HG03520 (cell line): ENCODE data around the gene DOC2B.
"Not testable (repeated sequence)": the region's sequence is repeated elsewhere in the genome, so short reads cannot be mapped to it uniquely, and the experiment has no call there.

Experiments used
- ATAC-seq: cut with Tn5 transposase; IDR thresholded peaks from one replicate; pipeline ENCODE4 v1.9.1; 2021; ENCODE audit warnings: mild to moderate bottlenecking, moderate library complexity; ENCODE audit not compliant: unreplicated experiment

The DOC2B gene

DNA sequence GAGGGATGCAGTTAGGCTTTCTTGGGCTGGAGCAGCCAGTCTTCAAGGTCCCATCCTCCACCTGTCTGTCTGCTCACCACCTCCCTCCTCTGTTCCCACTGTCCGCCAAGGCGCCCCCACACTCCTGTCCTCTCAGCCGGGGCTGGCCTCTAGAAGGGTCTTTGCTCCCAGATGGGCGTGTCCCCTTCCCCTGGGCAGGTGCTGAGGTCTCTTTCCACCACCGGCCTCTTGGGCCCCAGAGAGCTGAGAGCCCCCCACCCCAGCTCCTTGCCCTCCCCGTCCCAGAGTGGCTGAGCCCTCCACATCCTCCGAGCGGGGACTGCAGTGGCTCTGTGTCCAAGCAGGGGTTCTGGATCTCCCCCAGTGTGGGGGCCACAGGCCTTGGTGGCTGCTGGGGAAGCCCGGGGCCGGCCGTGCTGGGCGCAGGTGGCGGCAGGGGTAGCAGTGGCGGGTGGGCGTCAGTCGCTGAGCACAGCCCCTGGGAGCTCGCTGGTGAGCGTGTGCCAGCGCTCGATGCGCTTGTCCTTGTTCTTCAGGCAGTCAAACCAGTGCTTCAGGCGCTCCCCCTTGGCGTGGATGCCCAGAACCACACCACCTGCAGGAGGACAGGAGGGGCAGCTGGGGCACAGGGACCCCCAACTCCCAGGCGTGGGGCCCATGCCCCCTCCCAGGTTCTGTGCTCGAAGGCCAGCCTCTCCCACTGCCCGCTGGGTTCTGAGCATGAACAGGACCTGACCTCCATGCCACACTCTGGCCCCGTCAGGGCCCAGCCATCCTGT, 34.3 kb downstream of the DOC2B start:
- ATAC-seq: no peak

DNA sequence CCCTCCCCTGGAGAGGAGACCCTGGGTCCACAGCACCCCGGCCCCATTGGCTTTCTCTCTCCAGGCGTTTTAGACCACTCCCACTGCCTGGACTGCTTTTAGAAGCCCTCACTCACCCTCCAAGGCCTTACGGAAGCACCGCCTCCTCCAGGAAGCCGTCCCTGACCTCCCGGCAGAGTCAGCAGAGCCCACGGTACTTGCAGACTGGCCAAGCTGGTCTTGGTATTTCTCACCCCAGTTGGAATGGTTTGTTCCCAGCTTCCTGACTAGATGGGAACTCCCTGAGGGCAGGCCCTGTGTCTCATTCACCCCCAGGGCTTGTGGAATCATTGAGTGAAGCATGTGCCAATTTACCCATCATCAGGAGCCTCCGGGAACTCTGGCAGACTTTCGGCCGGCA, 34.9 kb downstream of the DOC2B start:
- ATAC-seq: no peak

DNA sequence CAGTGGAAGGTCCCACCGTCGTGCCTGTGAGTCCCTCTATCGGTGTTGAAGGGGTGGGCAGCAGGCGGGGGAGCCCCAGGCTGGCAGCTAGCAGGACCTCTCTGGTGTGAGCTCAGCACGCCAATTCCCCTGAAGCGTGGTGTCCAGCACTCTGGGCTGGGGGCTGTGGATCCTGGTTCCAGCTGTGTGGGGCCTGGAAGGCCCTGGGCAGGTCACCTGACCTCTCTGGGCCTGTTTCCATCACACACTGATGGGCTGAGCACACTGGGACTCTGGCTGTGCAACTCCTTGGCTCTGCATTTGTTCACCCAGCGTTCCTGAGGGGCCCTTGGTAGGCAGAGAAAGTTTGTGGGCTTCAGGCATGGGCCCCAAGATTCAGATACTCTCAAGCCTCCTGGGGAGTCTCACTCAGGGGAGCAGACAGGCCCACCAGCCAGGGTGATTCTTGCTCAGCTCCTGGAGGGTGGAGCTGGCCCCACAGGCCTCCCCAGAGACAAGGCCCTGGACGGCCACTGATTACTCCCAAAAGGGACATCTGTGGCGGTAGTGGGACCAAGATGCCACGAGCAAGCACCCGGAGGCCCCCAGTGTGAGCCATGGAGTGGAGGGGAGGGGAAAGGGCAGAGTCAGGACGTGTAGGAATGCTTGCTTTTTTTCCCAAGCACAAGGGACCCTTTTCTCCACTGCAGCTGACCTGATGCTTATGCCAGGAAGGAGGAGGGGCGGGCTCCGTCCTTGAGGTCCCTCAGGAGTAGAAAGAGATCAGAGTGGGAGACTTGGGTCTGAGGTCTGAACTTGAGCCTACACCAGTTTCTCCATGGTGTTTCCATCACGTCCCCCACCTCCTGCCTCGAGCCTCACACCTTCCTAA, 35.5 kb downstream of the DOC2B start:
- ATAC-seq: no peak

DNA sequence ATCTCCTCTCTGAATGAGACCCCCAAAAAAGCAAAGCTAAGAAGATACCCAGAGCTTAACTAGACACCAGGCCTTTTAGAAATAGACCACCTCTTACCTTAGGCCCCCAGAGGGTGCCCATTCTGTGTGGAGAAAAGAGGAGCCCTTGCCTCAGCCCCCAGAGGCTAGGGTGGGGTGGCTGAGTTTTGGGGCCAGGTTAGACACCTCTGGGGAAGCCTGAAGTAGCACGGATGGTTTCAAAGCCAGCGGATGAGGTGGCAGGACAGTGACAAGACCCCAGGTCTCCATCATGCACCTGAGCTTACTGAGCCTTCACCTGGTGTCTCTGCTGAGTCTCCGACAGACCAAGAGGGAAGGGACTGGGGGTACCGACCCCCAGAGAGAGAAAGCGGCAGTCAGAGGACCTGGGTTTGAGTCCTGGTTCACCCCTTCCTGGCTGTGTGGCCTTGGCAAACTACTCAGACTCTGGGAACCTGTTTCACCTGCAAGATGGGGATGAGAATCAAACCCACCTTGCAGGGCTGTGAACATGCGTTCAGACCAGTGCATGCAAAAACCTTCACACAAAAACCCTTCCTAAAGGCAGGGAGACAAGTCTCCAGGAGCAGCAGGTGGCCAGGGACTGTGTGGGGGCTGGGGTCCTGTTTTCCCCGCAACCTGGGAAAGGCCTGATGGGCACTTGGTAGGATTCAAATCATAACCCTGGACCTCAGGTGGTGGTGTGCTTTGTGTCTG, 36.3 kb downstream of the DOC2B start:
- ATAC-seq: no peak

DNA sequence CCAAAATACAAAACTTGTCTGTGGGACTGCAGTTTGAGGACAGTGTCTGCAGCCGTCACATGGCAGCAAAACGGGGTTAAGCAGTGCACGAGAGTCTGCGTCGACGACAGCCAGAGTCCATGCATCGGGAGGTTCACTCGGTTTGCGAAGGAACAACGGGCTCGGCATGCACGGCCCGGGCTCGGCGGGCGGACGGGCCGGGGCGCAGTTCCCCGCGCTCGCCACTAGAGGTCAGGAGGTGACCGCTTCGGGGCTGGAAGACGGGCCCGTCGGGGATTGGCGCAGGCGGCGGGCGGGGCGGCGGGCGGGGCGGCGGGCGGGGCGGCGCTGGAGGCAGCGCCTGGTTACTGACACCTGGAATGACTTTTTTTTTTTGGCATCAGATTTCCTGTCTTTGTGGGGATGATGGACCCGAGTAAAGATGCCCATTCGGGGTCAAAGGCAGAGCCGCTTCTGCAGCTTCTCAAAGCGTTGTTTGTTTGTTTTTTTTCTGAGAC, 37.6 kb downstream of the DOC2B start:
- ATAC-seq: no peak

DNA sequence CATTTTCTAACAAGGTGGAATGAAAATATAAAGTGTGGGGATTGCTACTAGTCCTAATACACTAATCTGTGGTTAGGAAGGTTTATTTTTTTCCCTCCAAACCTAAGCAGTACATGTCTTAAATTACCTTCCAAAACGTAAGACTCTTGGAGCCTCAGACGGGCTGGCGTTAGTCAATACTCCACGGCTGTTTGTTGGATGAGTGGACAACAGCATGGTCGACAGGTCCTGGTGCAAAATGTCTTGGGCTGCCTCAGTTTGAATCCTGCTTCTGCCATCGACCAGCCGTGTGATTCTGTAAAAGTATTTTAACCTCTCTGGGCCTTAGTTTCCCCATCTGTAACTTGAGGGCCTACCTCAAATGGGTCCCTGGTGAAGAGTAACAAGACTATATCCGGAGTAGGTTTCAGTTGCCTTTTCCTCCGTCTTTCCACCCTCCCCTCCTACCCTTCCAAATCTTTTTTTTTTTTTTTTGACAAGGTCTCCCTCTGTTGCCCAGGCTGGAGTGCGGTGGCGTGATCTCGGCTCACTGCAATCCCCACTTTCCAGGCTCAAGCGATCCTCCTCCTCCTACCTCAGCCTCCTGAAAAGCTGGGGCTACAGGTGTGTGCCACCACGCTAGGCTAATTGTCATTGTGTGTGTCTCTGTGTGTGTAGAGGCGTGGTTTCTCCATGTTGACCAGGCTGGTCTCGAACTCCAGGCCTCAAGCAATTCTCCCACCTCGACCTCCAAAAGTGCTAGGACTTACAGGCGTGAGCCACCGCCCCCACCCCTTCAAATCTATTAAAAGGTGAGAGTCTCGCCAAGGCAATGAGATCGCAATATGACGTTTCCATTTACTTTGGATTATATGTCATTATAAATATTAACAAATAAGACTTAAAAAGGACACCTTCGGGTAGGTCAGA, 38.3 kb downstream of the DOC2B start:
- no peak for ATAC-seq

DNA sequence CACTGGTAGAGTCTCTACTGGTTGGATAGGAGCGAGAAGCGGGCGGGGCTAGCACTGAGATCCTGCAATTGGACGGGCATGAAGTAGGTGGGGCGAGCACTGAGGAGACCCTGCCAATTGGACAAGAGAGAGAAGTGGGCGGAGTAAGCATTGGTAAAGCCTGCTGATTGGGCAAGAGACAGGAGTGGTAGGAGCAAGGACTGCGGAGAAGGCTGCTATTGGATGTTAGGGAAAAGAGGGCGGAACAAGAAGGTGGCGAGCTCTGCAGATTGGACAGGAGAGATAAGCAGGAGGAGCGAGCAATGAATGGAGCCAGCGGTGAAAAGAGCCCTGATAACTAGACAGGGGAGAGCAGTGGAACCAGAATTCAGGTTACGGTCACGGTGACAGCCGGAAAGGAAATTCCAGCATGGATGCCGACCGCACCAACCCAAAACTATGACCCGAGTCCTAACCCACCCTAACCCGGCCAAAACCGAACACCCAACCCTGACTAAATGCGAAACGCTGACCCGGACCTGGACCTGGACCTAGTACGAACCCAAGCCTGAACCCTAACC, 39.3 kb downstream of the DOC2B start:
- no peak for ATAC-seq

DNA sequence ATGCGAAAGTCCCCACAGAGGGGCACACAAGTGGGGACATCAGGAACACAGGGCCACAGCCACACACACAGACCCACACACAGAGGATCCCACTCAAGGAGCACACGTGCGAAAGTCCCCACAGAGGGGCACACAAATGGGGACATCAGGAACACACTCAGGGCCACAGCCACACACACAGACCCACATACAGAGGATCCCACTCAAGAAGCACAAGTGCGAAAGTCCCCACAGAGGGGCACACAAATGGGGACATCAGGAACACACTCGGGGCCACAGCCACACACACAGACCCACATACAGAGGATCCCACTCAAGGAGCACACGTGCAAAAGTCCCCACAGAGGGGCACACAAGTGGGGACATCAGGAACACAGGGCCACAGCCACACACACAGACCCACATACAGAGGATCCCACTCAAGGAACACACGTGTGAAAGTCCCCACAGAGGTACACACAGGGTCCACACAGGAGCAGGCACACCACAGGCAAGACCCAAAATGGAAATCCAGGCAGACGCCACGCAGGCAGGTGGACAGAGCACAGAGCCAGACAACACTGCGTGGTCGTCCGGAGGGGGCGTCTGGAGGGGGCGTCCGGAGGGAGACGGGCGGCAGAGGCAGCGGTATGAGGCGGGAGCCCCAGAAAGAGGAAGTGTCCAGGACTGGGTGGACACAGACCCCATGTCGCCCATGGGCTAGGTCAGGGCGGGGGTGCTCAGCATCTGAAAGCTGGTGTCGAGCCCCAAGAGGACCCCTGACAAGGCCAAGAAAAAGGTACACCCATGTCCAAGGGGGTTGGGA, 41.8 kb downstream of the DOC2B start:
- not testable (repeated sequence) for ATAC-seq

DNA sequence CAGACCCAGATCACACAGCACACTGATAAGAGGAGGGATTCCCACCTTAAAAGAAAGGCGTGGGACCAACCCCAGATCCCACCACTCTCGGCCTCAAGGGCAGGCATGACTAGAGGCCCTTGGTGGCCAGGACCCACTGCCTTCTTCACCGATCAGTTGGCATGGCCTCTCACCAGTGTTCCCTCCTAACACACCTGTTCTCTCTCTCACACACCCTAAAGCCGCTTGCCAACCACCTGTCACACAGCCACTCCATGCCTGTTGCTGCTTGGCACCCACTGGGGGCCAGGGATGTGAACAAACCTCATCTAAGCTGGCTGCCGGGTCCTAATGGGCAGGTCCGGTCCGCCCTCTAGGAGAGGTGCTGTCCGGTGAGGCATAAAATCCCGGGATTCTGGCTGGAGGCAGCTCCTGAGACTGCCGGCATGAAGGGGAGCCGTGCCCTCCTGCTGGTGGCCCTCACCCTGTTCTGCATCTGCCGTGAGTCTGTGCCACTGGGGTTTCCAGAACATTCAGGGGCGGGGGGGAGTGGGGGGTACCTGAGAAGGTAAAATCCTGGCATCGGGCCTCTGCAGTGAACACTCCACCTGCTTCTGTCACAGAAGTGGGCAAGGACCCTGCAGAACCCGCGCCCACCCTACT, 44.2 kb downstream of the DOC2B start, which contains the start of gene SCGB1C2:
SCGB1C2 (plus strand) TSS at position 404 of the 642 bp plus-strand sequence; CDS start at position 426, 22 bp downstream.
- not testable (repeated sequence) for ATAC-seq

DNA sequence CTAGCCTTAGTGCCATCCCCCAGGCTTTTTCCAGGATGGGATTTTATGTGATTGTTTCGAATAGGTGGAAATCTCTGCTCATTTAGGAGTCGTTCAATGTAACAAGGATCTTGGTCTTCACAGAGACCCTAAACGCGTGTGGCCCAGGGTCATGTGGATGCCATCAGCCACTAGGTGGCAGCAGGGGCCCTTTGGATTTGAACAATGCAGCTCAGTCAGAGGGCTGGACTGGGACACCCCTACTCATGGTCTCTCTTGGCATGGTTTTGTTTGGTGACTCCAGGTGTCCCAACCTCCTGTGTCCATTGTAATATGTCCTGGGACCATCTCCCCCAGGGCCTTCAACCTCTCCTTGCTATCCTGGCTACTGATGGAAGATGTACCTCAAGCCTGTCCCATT, 44.9 kb downstream of the DOC2B start:
- peak; percentile 45 for ATAC-seq

DNA sequence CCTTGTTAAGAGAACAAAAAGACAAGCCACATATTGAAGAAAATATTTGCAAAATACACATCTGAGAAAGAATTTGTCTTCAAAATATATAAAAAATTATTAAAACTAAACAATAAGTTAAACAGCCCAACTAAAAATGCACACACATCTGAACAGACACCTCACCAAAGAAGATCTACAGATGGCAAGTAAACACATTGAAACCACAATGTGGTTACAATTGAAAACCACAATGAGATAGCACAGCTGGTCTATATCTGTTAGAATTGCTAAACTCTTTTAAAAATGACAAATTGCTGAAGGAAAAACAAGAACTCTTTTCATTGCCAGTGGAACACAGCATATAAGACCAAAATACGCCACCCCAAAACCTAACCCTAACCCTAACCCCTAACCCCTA, 45.6 kb downstream of the DOC2B start:
- ATAC-seq: not testable (repeated sequence)

DNA sequence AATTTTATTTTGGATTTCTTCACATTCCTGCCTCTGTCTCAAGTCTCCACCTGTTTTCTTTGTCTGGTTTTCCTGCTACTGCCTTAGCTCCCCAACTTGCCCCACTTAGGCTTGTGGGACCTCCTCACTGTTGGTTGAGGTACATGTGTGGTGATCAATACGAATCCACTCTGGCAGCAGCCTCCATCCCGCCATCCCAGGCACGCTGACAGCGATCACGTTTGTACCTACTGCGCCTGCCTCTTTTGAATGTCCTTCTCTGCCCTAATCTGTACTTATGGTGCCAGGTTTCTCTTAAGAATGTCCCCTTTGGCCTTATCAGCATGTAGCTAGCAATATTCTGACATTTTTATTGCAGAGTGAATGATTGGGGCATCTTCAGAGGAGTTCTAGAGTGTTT, 46.4 kb downstream of the DOC2B start:
- not testable (repeated sequence) for ATAC-seq

DNA sequence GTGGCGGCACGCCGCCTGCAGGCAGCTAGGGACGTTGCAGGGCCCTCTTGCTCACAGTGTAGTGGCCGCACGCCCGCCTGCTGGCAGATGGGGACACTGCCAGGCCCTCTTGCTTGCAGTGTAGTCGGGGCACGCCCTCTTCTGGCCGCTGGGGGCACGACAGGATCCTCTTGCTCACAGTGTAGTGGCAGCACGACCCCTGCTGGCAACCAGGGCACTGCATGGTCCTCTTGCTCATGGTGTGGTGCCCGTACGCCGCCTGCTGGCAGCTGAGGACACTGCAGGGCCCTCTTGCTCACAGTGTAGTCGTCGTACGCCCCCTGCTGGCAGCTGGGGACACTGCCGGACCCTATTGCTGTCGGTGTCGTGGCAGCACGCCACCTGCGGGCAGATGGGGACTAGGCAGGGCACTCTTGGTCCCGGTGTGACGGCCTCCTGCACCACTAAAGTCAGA, 47.1 kb downstream of the DOC2B start:
- ATAC-seq: peak; percentile 84

DNA sequence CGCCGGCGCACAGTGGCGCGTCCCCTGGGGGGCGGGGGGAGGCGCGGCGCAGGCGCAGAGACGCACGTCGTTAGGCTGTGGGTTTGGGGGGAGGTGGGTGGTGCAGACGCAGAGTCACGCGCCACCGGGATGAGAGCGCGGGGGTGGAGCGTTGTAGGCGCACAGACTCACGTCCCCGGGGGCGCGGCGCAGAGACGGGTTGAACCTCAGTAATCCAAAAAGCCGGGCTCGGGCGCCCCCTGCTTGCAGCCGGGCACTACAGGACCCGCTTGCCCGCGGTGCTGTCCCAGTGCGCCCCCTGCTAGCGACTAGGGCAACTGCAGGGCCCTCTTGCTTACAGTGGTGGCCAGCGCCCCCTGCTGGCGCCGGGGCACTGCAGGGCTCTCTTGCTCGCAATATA, 47.5 kb downstream of the DOC2B start:
- ATAC-seq: not testable (repeated sequence)

DNA sequence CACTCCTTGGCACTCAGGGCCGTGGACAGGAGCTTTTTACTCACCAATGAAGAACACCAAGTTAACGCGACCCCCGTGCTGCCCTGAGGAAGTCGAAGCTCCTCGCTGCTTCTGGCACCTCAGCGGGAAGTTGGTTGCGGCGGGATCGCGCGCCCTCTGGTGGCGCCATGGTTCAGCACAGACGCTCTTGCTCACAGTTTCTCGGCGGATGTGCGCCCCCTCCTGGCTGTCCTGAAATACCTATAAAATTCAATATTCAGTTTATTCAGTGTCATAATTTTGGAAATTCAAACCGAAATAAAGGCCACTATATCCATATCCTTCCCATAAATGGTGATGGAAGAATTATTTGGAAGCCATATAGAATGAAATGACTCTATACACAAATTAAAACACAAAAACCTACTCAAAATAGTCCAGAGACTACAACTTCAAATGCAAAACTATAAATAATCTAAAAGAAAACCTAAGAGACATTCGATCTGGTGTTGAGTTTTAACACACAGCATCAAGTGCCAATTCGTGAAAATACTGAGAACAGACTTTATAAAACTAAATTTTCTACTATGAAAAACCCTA, 63.0 kb downstream of the DOC2B start:
- not testable (repeated sequence) for ATAC-seq

DNA sequence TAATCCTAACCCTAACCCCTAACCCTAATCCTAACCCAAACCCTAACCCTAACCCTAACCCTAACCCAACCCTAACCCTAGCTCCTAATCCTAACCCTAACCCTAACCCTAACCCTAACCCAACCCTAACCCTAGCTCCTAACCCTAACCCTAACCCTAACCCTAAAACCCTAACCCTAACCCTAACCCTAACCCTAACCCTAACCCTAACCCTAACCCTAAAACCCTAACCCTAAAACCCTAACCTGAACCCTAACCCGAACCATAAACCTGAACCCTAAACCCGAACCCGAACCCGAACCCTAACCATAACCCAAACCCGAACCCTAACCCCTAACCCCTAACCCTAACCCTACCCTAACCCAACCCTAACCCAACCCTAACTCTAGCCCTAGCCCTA, 68.3 kb downstream of the DOC2B start:
- ATAC-seq: not testable (repeated sequence)
